Measurements from ENCODE around the gene MRPL12.

Gene MRPL12

GRCh38 chr17:81682565-81683207, 20.5 kb upstream of the MRPL12 start:
- in situ Hi-C loops (cut with MboI; ENCODE audit: low sequenced_read_pairs) = no loop called here

GRCh38 chr17:81683208-81683583, 20.0 kb upstream of the MRPL12 start:
- in situ Hi-C loops (cut with MboI; ENCODE audit: low sequenced_read_pairs) = no loop called here

- in situ Hi-C loops (cut with MboI; ENCODE audit: low sequenced_read_pairs) = no loop called here
Observed at GRCh38 chr17:81683584-81684441, 19.4 kb upstream of the MRPL12 start, which contains the start of the genes ARL16 and HGS. Gene ARL16 (minus strand): TSS chr17:81683797. CDS start chr17:81683753, 44 bp downstream. Gene HGS (plus strand): TSS chr17:81684011. CDS start chr17:81684067, 56 bp downstream.

- in situ Hi-C loops (cut with MboI; ENCODE audit: low sequenced_read_pairs) = no loop called here
Observed at GRCh38 chr17:81684442-81684911, 18.7 kb upstream of the MRPL12 start.

- in situ Hi-C loops (cut with MboI; ENCODE audit: low sequenced_read_pairs) = no loop called here
Observed at GRCh38 chr17:81685108-81685507, 18.1 kb upstream of the MRPL12 start.

GRCh38 chr17:81686614-81687013, 16.6 kb upstream of the MRPL12 start:
- in situ Hi-C loops (cut with MboI; ENCODE audit: low sequenced_read_pairs) = no loop called here

GRCh38 chr17:81687770-81688541, 15.2 kb upstream of the MRPL12 start:
- in situ Hi-C loops (cut with MboI; ENCODE audit: low sequenced_read_pairs) = no loop called here

- in situ Hi-C loops (cut with MboI; ENCODE audit: low sequenced_read_pairs) = no loop called here
Observed at GRCh38 chr17:81688616-81689015, 14.6 kb upstream of the MRPL12 start.

GRCh38 chr17:81690066-81690465, 13.1 kb upstream of the MRPL12 start:
- in situ Hi-C loops (cut with MboI; ENCODE audit: low sequenced_read_pairs) = no loop called here

- in situ Hi-C loops (cut with MboI; ENCODE audit: low sequenced_read_pairs) = no loop called here
Observed at GRCh38 chr17:81690549-81690948, 12.6 kb upstream of the MRPL12 start.

GRCh38 chr17:81691196-81691595, 12.0 kb upstream of the MRPL12 start:
- in situ Hi-C loops (cut with MboI; ENCODE audit: low sequenced_read_pairs) = no loop called here

- in situ Hi-C loops (cut with MboI; ENCODE audit: low sequenced_read_pairs) = no loop called here
Observed at GRCh38 chr17:81691608-81692007, 11.6 kb upstream of the MRPL12 start.

GRCh38 chr17:81693509-81694210, 9.5 kb upstream of the MRPL12 start:
- in situ Hi-C loops (cut with MboI; ENCODE audit: low sequenced_read_pairs) = no loop called here

- in situ Hi-C loops (cut with MboI; ENCODE audit: low sequenced_read_pairs) = no loop called here
Observed at GRCh38 chr17:81694810-81695209, 8.4 kb upstream of the MRPL12 start.

- in situ Hi-C loops (cut with MboI; ENCODE audit: low sequenced_read_pairs) = no loop called here
Observed at GRCh38 chr17:81695211-81695610, 8.0 kb upstream of the MRPL12 start.

GRCh38 chr17:81695801-81696200, 7.4 kb upstream of the MRPL12 start:
- in situ Hi-C loops (cut with MboI; ENCODE audit: low sequenced_read_pairs) = no loop called here

GRCh38 chr17:81696218-81696941, 6.8 kb upstream of the MRPL12 start:
- in situ Hi-C loops (cut with MboI; ENCODE audit: low sequenced_read_pairs) = no loop called here

- in situ Hi-C loops (cut with MboI; ENCODE audit: low sequenced_read_pairs) = no loop called here
Observed at GRCh38 chr17:81697261-81698044, 5.7 kb upstream of the MRPL12 start.
